ENCODE measurements around the gene TCEAL4.

Gene TCEAL4

GRCh38 chrX:103585411-103586313 is at the start of gene TCEAL4:
Gene TCEAL4 (plus strand): TSS chrX:103585515. CDS start chrX:103586676, 1,161 bp downstream.
- peak; percentile 22 for DNase-seq (ENCODE audit: low read depth)

DNA sequence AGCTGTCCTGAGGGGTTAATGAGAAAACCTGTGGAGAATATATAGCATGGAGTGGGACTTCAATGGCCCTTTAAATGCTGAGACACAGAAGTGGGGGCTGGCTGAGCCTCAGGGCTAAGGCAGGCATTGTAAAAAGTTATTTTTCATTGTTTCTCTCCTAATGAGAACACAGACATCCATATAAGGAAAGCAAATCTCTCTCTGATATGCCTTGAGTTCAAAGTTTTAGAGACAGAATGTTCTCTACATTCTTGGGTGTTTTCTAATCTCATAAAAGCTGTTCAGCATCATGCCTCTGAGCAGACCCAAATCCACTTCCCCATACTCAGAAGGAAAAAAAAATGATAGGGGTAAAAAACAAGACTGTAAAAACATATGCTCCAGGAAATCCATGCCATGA is 49.2 kb upstream of the TCEAL4 start:
- DNase-seq (ENCODE audit: low read depth): no peak

DNA sequence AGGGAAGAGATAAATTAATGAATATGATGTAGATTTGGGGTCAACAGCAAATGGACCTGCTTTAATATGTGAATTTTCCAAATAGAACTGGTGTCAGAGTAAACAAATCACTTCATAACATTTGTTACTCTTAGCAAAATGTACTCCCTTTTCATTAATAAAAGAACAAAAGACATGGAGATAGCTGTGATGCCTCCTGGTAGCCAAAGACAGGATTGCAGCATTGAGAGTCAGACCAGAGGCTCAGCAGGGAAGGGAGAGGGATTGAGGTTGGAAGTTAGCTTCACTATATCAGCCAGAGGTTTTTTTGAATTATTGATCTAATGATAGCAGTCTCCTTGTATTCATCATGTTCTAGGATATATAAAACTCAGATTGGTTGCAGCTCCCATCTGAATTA is 48.6 kb upstream of the TCEAL4 start:
- no peak for DNase-seq (ENCODE audit: low read depth)

DNA sequence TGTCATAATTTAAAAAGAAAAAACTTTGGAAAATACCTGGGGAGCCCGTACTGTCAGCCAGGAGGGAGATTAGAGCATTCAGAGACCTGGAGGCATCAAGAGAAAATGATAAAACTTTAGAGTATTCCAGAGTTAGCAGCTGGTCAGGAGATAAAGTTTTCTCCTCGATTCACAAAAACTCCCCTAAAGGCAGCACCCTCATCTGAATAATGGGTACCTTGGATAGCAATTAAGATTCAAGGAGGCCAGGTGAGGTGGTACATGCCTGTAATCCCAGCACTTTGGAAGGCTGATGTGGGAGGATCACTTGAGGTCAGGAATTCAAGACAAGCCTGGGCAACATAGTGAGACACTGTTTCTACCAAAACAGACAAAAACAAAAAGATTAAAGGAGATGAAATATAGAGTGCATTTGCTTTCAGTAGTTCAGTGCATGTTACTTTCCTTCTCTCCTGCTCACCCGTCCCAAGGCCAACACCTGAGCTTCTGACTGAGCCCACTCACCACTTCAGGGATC is 47.4 kb upstream of the TCEAL4 start:
- DNase-seq (ENCODE audit: low read depth): no peak

DNA sequence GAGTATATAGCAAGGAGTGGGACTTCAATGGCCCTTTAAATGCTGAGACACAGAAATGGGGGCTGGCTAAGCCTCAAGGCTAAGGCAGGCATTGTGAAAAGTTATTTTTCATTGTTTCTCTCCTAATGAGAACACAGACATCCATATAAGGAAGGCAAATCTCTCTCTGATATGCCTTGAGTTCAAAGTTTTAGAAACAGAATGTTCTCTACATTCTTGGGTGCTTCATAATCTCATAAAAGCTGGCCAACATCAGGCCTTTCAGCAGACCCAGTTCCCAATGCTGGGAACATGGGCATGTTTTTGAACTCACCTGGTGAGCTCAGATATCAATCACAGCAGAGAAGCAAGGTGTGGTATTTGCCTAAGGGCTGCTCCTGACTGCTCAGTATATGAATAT is 46.6 kb upstream of the TCEAL4 start:
- DNase-seq (ENCODE audit: low read depth): peak; percentile 3

DNA sequence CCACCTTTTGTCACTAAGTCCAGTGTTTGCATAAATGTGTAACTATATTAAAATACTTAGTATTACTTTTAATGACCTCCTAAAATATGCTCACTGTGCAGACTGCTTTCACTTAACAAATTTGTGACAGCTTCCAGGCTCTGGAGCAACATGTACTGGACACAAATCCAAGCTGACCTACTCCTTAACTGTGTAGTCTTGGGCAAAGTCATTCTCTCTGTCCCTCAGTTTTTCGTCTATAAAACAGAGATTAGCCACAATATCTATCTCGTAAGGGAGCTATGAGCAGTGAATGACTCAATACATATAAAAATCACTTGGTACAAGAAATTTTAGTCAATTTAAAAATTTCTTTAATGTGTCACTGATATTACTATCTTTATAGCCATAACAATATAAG is 45.6 kb upstream of the TCEAL4 start:
- DNase-seq (ENCODE audit: low read depth): no peak

DNA sequence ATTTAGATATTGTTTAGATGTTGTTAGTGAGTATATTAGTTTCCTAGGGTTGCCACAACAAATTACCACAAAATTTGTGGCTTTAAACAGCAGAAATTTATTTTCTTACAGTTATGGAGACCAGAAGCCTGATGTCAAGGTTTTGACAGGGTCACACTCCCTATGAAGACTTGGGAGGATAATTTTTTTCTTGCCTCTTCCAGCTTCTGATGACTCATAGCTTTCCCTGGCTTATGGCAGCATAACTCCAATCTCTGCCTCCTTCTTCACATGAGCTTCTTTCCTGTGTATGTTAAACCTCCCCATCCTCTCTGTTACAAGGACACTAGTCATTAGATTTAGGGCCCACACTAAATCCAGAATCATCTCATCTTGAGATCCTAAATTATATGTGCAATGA is 45.2 kb upstream of the TCEAL4 start:
- peak; percentile 3 for DNase-seq (ENCODE audit: low read depth)

GRCh38 chrX:103549916-103550315 is 35.4 kb upstream of the TCEAL4 start:
- no peak for DNase-seq (ENCODE audit: low read depth)

DNA sequence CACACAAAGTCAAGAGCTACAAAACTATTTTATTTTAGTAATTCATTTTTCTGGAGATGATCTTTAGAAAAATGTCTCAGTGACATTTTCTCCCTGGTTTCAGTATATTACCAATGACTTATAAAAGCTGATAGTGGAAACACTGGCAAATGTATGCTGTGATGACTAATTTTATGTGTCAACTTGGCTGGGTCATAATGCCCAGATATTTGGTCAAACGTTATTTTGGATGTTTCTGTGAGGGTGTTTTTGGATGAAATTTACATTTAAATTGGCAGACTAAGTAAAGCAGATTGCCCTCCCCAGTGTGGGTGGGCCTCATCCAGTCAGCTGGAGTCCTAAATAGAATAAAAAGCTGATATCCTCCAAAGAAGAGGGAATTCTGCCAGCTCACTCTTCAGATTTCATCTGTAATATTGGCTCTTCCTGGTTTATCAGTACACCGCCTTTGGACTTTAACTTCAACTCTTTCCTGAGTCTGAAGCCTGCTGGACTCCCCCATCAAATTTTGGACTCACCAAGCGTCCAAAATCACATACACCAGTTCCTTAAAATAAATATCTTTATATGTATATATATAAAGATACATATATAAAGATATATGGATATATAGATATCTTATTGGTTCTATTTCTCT is 34.8 kb upstream of the TCEAL4 start:
- DNase-seq (ENCODE audit: low read depth): no peak

DNA sequence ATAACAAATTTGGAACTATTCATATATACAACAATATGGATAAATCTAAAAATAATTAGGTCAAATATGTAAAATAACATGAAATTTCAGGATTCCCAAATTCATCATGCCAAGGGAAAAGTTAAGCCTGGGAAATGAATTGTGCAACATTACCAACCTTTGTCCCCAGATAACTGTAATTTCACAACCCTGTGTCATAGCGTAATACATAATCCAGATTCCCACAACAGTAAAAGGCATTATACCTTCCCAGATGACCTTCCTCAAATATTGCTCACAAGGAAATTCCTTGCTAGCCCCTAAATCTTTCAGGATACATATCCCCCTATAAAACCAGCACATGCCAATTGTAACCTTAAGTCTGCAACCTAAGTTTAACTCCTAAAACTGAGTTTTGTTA is 33.1 kb upstream of the TCEAL4 start:
- no peak for DNase-seq (ENCODE audit: low read depth)

DNA sequence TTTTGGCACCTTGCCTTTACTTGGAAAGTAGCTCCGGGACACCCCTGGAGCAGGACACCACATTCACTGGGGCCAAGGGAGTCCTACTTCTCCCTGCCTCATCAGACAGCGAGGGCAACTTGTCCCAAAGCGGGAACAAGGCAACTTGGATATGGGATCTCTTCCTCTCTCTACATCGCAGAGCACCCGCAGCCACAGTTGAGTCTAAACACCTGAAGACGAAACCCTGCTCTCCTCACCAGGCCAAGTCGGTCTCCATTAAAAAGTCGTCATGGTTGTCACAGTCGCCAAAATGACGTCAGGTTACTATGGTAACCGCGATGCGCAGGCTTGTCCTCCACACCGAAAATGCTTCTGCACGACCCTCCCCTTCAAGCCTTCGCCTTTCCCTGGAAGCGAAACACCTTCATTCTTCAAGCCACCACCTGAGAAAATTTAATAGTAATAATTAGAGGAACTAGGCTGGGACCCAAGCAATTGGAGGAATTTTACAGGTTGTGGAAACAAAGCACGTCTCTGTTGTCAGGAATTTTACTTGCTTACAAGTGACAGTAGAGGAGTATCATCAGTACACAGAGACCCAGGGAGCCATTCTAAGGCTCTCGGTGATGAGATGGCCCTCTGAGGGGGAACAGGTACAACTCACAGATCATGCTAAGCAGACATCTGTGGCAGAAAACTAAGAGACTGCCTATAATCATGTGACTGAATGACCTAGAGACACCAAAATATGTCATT is 30.5 kb upstream of the TCEAL4 start:
- peak; percentile 57 for DNase-seq (ENCODE audit: low read depth)

DNA sequence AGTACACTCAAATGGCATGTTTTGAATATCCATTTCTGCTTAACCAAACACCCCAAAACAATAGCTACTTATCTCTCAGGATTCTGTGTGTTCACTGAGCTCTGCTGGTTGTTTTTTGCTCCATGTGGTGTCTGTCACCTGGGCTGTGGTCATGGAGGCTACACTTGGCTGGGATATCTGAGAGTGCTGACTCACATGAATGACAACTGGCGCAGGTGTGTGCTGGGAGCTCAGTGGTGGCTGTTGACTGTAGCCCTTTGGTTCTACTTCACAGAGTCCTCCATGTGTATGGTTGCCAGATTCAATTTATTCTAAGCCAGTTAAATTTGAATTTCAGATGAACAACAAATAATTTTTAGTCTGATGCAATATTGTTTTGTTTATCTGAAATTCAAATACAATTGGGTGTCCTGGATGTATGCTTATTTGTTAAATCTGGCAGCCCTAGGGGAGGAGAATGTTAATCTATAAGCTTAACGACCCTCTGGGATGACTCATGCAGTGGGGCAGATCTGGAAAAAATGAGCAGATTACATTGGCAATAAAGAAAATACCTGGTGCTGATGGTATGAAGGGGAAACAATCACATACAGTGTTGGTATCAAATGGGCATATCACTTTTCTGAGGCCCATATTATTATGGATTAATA is 28.2 kb upstream of the TCEAL4 start:
- DNase-seq (ENCODE audit: low read depth): no peak

- DNase-seq (ENCODE audit: low read depth): no peak
These were observed 25.1 kb upstream of the TCEAL4 start for GRCh38 chrX:103560256-103560655.

DNA sequence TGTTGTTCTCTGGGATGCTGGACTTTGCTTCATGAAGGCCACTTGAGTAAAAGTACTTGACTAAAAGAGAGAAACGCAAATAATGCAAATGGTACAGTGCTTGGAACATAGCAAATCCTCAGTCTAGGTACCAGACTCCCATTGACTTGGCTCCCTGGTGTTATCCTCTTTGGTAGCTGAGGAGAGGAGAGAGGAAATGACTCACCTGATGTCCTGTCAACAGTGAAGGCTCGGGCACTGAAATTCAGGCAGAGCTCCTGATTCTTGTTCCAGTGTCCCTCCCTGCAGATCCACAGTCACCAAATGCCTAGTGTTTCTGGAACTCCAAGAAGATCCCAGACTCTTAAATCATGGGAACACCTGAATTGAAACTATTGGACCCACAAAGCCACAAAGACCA is 22.5 kb upstream of the TCEAL4 start:
- DNase-seq (ENCODE audit: low read depth): no peak

DNA sequence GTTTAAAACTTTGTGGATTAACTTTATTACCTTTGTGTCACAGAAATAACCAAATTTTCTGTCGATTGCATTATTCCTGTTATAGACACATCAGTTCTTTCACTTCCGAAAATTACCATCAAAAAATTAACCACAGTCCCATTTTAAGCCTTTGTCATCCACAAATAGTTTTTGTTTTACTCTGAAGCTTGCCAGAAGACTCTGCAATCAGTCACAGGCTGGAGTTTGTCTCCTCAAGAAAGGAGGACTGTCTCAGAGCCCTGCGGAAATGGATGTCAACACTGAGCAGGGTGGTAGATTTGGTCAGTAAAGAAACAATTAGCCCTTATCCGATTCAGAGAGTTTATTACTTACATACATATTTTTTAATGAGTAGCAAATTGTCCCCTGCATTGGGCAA is 20.1 kb upstream of the TCEAL4 start:
- no peak for DNase-seq (ENCODE audit: low read depth)

GRCh38 chrX:103565752-103566151 is 19.6 kb upstream of the TCEAL4 start:
- DNase-seq (ENCODE audit: low read depth): no peak

DNA sequence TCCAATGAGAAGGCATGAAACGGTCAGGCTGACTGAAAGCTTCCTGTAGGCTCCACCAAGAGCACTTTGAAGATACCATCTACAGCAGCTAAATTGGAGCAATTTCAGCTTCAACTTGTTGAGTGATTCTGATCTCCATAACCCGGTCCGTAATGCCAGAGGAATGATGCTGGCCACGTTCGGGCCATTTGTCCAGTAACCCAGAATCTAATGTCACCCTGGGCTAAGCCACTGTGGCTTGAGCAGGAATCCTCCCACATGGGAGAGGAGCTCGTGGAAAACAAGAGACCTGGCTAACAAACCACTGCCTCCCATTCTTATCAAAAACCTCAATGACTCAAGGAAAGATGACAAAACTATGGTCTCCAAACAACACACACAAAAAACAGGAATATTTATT is 14.2 kb upstream of the TCEAL4 start:
- no peak for DNase-seq (ENCODE audit: low read depth)

DNA sequence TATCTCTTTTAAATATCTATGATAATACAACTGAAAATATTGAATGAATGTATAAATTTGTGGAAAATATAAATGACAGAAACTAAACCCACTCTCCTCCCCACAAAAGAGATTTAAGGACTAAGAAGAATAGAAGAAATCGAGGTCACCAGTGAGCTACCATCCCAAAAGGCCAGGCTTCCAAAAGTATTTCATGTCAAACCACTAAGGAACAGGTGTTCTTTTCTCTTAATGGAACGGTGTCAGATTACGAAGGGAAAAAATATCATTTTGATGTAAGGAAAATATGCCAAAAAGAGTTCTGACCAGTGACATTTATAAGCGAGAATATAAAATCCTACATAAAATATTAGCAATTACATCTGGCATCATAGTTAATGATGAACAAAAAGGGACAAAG is 13.6 kb upstream of the TCEAL4 start:
- no peak for DNase-seq (ENCODE audit: low read depth)

GRCh38 chrX:103573202-103573601 is 12.1 kb upstream of the TCEAL4 start:
- DNase-seq (ENCODE audit: low read depth): no peak

DNA sequence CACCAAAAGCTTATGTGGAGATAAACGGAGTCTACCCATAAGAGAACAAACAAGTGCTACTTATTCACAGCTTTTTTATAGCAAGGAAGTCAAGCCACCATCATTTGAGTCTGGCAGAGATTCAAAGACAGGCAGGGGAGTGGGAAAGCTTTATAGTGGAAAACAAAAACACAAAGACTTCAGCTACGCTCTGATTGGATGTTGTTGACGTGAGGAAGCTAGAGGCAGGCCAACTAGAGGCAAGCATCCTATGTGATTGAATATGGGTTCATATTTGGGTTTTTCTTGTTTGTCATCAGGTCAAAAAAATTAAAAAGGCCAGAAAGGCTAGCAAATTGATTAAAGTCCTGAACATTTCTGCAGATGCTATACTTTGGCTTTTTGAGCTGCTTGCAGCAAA is 719 bp upstream of the TCEAL4 start:
- no peak for DNase-seq (ENCODE audit: low read depth)

DNA sequence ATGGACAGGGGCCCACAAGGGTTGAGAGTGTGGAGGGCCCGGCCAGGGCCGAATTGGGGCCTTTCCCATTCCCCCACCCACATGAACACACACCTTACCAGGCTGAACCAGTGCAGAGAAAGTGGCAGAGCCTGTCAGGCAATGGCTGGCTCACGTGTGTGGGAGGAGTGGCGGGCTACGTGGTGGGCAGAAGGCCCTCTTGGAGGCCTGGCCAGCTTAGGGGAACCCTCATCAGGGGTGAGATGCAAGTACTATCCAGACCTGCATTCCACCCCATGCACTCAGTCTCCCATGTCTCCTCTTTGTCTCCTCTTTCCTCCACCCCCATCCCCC is 965 bp downstream of the TCEAL4 start:
- no peak for DNase-seq (ENCODE audit: low read depth)

- DNase-seq (ENCODE audit: low read depth): no peak
These were observed 1.3 kb downstream of the TCEAL4 start for GRCh38 chrX:103586659-103587058.
